ENCODE data around the gene REP15.

DNA sequence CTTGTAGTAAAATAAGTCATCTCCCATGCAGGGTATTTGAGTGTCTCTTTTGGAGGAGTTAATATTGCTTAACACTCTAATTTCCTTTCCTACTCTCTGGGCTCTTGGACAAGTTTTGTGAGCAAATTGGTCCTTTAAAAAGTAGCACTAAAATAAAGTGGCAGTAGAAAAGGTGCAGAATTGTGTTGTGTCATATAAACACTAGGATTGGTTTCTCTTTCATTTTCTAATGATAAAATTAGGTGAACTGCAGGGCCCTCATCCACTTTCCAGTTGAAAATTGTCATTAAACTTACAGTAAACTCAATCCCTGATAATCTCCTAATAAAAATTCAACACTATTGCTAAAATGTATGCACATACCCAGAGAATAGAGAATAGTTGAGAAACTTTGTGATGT lies 42.6 kb upstream of the REP15 start:
- TF ChIP-seq, protein P1, sequence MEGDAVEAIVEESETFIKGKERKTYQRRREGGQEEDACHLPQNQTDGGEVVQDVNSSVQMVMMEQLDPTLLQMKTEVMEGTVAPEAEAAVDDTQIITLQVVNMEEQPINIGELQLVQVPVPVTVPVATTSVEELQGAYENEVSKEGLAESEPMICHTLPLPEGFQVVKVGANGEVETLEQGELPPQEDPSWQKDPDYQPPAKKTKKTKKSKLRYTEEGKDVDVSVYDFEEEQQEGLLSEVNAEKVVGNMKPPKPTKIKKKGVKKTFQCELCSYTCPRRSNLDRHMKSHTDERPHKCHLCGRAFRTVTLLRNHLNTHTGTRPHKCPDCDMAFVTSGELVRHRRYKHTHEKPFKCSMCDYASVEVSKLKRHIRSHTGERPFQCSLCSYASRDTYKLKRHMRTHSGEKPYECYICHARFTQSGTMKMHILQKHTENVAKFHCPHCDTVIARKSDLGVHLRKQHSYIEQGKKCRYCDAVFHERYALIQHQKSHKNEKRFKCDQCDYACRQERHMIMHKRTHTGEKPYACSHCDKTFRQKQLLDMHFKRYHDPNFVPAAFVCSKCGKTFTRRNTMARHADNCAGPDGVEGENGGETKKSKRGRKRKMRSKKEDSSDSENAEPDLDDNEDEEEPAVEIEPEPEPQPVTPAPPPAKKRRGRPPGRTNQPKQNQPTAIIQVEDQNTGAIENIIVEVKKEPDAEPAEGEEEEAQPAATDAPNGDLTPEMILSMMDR (conservative IDR thresholded peaks at IDR 0.05), result no peak
- no peak for TF ChIP-seq ZFX (IDR thresholded peaks at IDR 0.05)
